Measurements from ENCODE around the gene KRTAP3-2. TPM values are rescaled to one million over a fixed set of nuclear protein-coding genes. Genes with fewer than 3 reads are reported as not detected.
A peak's percentile ranks its signal among the peaks of the same experiment; 100 is the strongest.
"Not testable (repeated sequence)": the region's sequence is repeated elsewhere in the genome, so short reads cannot be mapped to it uniquely, and the experiment has no call there.

Gene KRTAP3-2
- total RNA-seq (2014; rRNA removed; shearing (Covaris generic)), result not detected in 2 replicates
- polyA plus RNA-seq (2016; fragmentation: Nextera tagmentation; extraction: Ambion mirVana), result not detected in 2 replicates

GRCh38 chr17:40999563-40999962 is at the start of gene KRTAP3-2:
Gene KRTAP3-2 (minus strand): TSS chr17:40999906. CDS start chr17:40999853, 53 bp downstream.
- H3K4me3 ChIP-seq; in situ Hi-C loops (cut with MboI); H3K27me3 ChIP-seq (replicated peaks; ENCODE audit: insufficient read depth); H3K36me3 ChIP-seq (ENCODE audit: low read depth); H4K20me1 ChIP-seq (ENCODE audit: insufficient read depth); H3K79me2 ChIP-seq (ENCODE audit: insufficient read depth); H3K9me2 ChIP-seq (ENCODE audit: insufficient read depth); DNase-seq; H3K4me1 ChIP-seq (ENCODE audit: insufficient read depth); H3K9ac ChIP-seq; H3F3A ChIP-seq (ENCODE audit: insufficient read depth); H3K27ac ChIP-seq; H3K9me3 ChIP-seq (ENCODE audit: low read depth); H3K4me2 ChIP-seq (ENCODE audit: unreplicated experiment); H2AFZ ChIP-seq: not testable (repeated sequence)
- 87 to 89% methylated on average over 6 of the region's 6 CpGs for WGBS, 2 experiments (ENCODE audit: low coverage in 1 of 2, low lambda C conversion rate in 2 of 2, missing lambda C conversion rate in 2 of 2)

GRCh38 chr17:41049110-41049509 is 49.4 kb upstream of the KRTAP3-2 start:
- no peaks in the 10 kb centered on the region for H3K27me3 ChIP-seq (replicated peaks; ENCODE audit: insufficient read depth)
- H3K9me2 ChIP-seq (ENCODE audit: insufficient read depth), result no peaks in the 10 kb centered on the region
- H3K9ac ChIP-seq, result peak overlapping the region; percentile 39
- WGBS, 2 experiments (ENCODE audit: low coverage in 1 of 2, low lambda C conversion rate in 2 of 2, missing lambda C conversion rate in 2 of 2), result 4 to 9% methylated on average over 2 of the region's 2 CpGs
- in situ Hi-C loops (cut with MboI), result no loop called here
- peak overlapping the region; percentile 61 for H3K4me2 ChIP-seq (ENCODE audit: unreplicated experiment)
- peak overlapping the region; percentile 84 for H3K27ac ChIP-seq
- peaks cover 28% of the 10 kb centered on the region for H3K4me1 ChIP-seq (ENCODE audit: insufficient read depth)
- TF ChIP-seq EZH2phosphoT487 (IDR thresholded peaks at IDR 0.05; ENCODE audit: insufficient read depth, low read depth) (0 out of 2 replicates have a peak, but pooled peaks have one; percentile 57), EZH2 (IDR thresholded peaks at IDR 0.05; ENCODE audit: insufficient read depth, poor library complexity, severe bottlenecking) (no peak)
- DNase-seq, result peak; percentile 86
- no peaks in the 10 kb centered on the region for H4K20me1 ChIP-seq (ENCODE audit: insufficient read depth)
- peaks cover 39% of the 10 kb centered on the region for H3F3A ChIP-seq (ENCODE audit: insufficient read depth)
- H3K4me3 ChIP-seq, result no peak overlapping the region
- no peaks in the 10 kb centered on the region for H3K9me3 ChIP-seq (ENCODE audit: low read depth)
- H2AFZ ChIP-seq, result 0 out of 2 replicates have a peak overlapping the region, but pooled peaks have one; percentile 6
- H3K36me3 ChIP-seq (ENCODE audit: low read depth), result peaks cover 6% of the 10 kb centered on the region; the same call in 1 of the 2 replicates
- H3K79me2 ChIP-seq (ENCODE audit: insufficient read depth), result no peaks in the 10 kb centered on the region

DNA sequence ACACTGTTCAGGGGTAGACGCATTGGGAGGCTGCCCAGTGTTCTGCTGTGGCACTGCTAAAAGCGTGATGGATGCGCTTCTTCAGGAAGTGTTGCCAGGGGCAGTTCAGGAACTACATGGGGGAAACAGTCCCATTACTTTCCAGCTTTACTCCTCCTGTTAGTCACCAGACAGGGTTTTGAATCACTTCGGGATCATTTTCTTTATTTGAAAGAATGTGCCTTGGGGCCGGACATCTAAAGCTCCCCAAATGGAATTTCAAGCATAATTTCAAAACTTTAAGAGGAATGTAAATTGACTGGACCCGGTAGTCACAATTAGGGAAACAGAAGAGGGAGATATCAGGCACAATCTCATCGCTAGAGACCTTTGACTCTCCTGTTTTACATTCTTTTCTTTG is 48.7 kb upstream of the KRTAP3-2 start:
- peak overlapping the region; percentile 84 for H3K27ac ChIP-seq
- H3K36me3 ChIP-seq (ENCODE audit: low read depth), result peaks cover 3% of the 10 kb centered on the region; the same call in 1 of the 2 replicates
- no peaks in the 10 kb centered on the region for H4K20me1 ChIP-seq (ENCODE audit: insufficient read depth)
- H3F3A ChIP-seq (ENCODE audit: insufficient read depth), result peaks cover 35% of the 10 kb centered on the region
- H3K9ac ChIP-seq, result peak overlapping the region; percentile 39
- peaks cover 28% of the 10 kb centered on the region for H3K4me1 ChIP-seq (ENCODE audit: insufficient read depth)
- H3K4me3 ChIP-seq, result no peak overlapping the region
- H3K9me3 ChIP-seq (ENCODE audit: low read depth), result no peaks in the 10 kb centered on the region
- H3K4me2 ChIP-seq (ENCODE audit: unreplicated experiment), result peak overlapping the region; percentile 61
- peak overlapping the region; percentile 6; the same call in 1 of the 2 replicates for H2AFZ ChIP-seq
- in situ Hi-C loops (cut with MboI), result no loop called here
- 36 to 46% methylated on average over 7 of the region's 7 CpGs for WGBS, 2 experiments (ENCODE audit: low coverage in 1 of 2, low lambda C conversion rate in 2 of 2, missing lambda C conversion rate in 2 of 2)
- no peaks in the 10 kb centered on the region for H3K27me3 ChIP-seq (replicated peaks; ENCODE audit: insufficient read depth)
- no peaks in the 10 kb centered on the region for H3K9me2 ChIP-seq (ENCODE audit: insufficient read depth)
- H3K79me2 ChIP-seq (ENCODE audit: insufficient read depth), result no peaks in the 10 kb centered on the region
- TF ChIP-seq EZH2 (IDR thresholded peaks at IDR 0.05; ENCODE audit: insufficient read depth, poor library complexity, severe bottlenecking) (no peak), EZH2phosphoT487 (IDR thresholded peaks at IDR 0.05; ENCODE audit: insufficient read depth, low read depth) (no peak)
- DNase-seq, result peak; percentile 76

DNA sequence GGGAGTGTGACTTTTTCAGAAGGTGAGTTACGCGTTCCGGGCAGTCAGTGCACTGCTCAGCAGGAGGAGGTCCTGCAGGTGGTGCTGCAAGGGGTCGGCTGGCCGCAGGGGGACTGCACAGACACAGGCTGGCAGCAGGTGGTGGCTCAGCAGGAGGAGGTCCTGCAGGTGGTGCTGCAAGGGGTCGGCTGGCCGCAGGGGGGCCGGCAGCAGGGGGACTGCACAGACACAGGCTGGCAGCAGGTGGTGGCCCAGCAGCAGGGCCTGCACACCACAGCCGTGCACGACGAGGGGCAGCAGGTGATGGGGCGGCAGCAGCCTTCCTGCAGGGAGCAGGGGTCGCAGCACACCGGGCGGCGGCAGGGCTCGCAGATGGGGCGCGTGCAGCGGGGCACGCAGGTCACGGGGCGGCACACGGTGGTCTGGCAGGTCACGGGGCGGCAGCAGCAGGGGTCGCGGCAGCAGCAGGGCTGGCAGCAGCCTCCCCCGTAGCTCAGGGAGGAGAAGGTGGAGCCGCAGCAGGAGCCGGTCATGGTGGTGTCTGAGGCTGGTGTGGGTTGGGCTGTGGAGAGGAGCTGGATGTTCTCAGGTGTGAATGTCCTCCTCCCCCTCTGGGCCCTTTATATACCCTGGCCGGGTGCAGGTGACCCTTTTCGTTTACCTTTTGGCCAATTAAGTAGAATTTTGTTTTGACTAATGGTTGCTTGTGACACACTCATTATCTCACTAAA is 47.2 kb upstream of the KRTAP3-2 start, which contains the start of gene KRTAP2-1:
TSS of gene KRTAP2-1 (minus strand) at position 582 of the 731 bp plus-strand sequence. CDS start at position 533, 49 bp downstream.
- H4K20me1 ChIP-seq (ENCODE audit: insufficient read depth); H3K9me3 ChIP-seq (ENCODE audit: low read depth); H3K9ac ChIP-seq; H3K9me2 ChIP-seq (ENCODE audit: insufficient read depth); H2AFZ ChIP-seq; H3K79me2 ChIP-seq (ENCODE audit: insufficient read depth); H3K36me3 ChIP-seq (ENCODE audit: low read depth); H3K4me3 ChIP-seq; in situ Hi-C loops (cut with MboI); H3K27me3 ChIP-seq (replicated peaks; ENCODE audit: insufficient read depth); DNase-seq: not testable (repeated sequence)
- Histone ChIP-seq H3K4me1 (ENCODE audit: insufficient read depth) (peaks cover 20% of the 10 kb centered on the region), H3F3A (ENCODE audit: insufficient read depth) (peaks cover 23% of the 10 kb centered on the region), H3K4me2 (ENCODE audit: unreplicated experiment) (peak within 1 kb of the TSS; percentile 61), H3K27ac (peak within 1 kb of the TSS; percentile 84)
- 88 to 92% methylated on average over 8 to 10 of the region's 33 CpGs for WGBS, 2 experiments (ENCODE audit: low coverage in 1 of 2, low lambda C conversion rate in 2 of 2, missing lambda C conversion rate in 2 of 2)

All from GM23248 (cell line).